Pancreas (tissue), 10 donors: ENCODE data around the gene SYNCRIP. TPM values are rescaled to one million over a fixed set of nuclear protein-coding genes. Genes with fewer than 3 reads are reported as not detected.

Experiments used
- ATAC-seq, 4 donors: fragments of 200-7000 bp; cut with Tn5 transposase; one replicate each; pipeline versions ENCODE4 v1.8.0 to v1.9.1; 2020; ENCODE audit warnings: mild to moderate bottlenecking in 4 of 4, moderate library complexity in 4 of 4
- DNase-seq, 6 donors: peaks; one replicate each; pipeline ENCODE4 v3.0.0-alpha.2; 2020
- FAIRE-seq: peaks from 2 replicates; lab custom pipeline; 2012; peaks lifted over from hg19 to GRCh38; lab: Jason Lieb, UNC
- H3K27ac ChIP-seq, 4 donors: fragments of 200-600 bp; sonication (generic); 1 replicate in 3 of 4; 2 replicates in 1 of 4; pipeline versions ENCODE4 v1.5.0 to v1.8.0; 2020
- H3K27me3 ChIP-seq, 4 donors: fragments of 200-600 bp; one replicate each; pipeline ENCODE4 v1.8.0; 2021
- H3K36me3 ChIP-seq, 3 donors: fragments of 200-600 bp; sonication (generic) in 1 of 3; one replicate each; pipeline versions ENCODE4 v1.5.0 to v1.8.0; 2020 to 2021
- H3K4me1 ChIP-seq, 3 donors: fragments of 200-600 bp; one replicate each; pipeline ENCODE4 v1.8.0; 2021
- H3K4me3 ChIP-seq, 4 donors: fragments of 200-600 bp; sonication (generic) in 2 of 4; one replicate each; pipeline versions ENCODE4 v1.5.0 to v1.8.0; 2020 to 2021
- H3K9me3 ChIP-seq, 4 donors: fragments of 200-600 bp; one replicate each; pipeline ENCODE4 v1.8.0; 2021
- WGBS, 2 donors: extraction: QIAGEN DNeasy Blood & Tissue Kit; methylation state at CpG; one replicate each; pipeline ENCODE4 v1.1.7; 2013; 5-methylcytosine and 5-hydroxymethylcytosine counted together
- intact Hi-C, 3 donors: fragments of 100-400 bp; cut with DNase I; formaldehyde crosslinking; loops; one replicate each; pipeline versions ENCODE4 v1.11.1 to v1.14.2; 2022
- polyA plus RNA-seq, 2 donors: library from polyadenylated mRNA; stranded (reverse); fragments of 200-250 nt; gene quantifications; one replicate each; pipeline ENCODE4 v1.2.3, GENCODE V29; 2013
- total RNA-seq, 6 donors: library from RNA; stranded (reverse); fragmentation: NEBNext Ultra II Directional in 4 of 6; extraction: Animal tissue kit (Norgen Biotek cat#: 25700) in 4 of 6; gene quantifications; one replicate each; pipeline versions ENCODE4 v1.2.1 to v1.2.4, GENCODE V29; 2021 to 2023
- TF ChIP-seq, protein P1 (sequence below), 4 donors: fragments of 200-600 bp; sonication (generic) in 3 of 4; IDR thresholded peaks; one replicate each; pipeline versions ENCODE4 v1.5.0 to v1.8.0; 2021; ENCODE audit warnings: antibody characterized with exemption in 4 of 4
- donor health status: healthy with polysubstance abuse.
- donor health status: DM: no; HTN: no; CAD: no; lungs with moderate emphysema.
- donor health status: DM: no; HTN: no; CAD: no.
- donor health status: control.
- donor health status: control.
- donor health status: Bipolar disorder and iron deficiency.
- donor health status: DM: yes; HTN: yes; CAD: no.
- donor health status: DM: no; HTN: no; CAD: no.
- donor health status: DM: no; HTN: no; CAD: no.
- donor health status: DM: yes; HTN: yes; CAD: no.

The SYNCRIP gene
- total and polyA plus RNA-seq, 8 donors, result 14.6 to 48.9 (median 34.9) TPM

DNA sequence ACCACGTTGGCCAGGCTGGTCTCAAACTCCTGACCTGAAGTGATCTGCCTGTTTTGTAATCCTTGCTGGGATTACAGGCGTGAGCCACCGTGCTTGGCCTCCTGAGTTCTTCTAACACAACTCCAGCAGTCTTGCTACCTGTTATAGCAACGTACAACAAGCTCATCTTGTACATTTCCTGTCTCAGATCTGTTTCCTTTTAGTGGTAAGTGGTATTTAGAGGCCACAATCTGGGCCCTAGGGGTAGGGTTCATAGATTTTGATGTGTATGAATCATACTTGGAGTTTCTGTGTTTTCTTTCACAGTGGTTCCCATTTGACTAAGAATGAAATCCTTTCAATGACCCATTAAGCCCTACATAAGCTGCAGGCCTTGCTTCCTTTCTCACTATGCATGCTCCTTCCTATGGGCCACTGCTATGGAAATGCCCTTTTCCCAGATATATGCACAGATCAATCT is 27.1 kb upstream of the SYNCRIP start:
- peak in 2 of 4 donors; percentile 27 to 34 for ATAC-seq
- Histone ChIP-seq H3K4me3 (no peak overlapping the region), H3K27me3 (no peaks in the 10 kb centered on the region), H3K36me3 (no peaks in the 10 kb centered on the region), H3K27ac (no peak overlapping the region), H3K9me3 (no peaks in the 10 kb centered on the region), H3K4me1 (no peaks in the 10 kb centered on the region)
- no peak for DNase-seq
- FAIRE-seq, result no peak
- 69 to 79% methylated on average over 4 of the region's 4 CpGs for WGBS, 2 donors
- TF ChIP-seq, protein P1, sequence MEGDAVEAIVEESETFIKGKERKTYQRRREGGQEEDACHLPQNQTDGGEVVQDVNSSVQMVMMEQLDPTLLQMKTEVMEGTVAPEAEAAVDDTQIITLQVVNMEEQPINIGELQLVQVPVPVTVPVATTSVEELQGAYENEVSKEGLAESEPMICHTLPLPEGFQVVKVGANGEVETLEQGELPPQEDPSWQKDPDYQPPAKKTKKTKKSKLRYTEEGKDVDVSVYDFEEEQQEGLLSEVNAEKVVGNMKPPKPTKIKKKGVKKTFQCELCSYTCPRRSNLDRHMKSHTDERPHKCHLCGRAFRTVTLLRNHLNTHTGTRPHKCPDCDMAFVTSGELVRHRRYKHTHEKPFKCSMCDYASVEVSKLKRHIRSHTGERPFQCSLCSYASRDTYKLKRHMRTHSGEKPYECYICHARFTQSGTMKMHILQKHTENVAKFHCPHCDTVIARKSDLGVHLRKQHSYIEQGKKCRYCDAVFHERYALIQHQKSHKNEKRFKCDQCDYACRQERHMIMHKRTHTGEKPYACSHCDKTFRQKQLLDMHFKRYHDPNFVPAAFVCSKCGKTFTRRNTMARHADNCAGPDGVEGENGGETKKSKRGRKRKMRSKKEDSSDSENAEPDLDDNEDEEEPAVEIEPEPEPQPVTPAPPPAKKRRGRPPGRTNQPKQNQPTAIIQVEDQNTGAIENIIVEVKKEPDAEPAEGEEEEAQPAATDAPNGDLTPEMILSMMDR (IDR thresholded peaks at IDR 0.05), result no peak
- intact Hi-C loops, result no loop called here

DNA sequence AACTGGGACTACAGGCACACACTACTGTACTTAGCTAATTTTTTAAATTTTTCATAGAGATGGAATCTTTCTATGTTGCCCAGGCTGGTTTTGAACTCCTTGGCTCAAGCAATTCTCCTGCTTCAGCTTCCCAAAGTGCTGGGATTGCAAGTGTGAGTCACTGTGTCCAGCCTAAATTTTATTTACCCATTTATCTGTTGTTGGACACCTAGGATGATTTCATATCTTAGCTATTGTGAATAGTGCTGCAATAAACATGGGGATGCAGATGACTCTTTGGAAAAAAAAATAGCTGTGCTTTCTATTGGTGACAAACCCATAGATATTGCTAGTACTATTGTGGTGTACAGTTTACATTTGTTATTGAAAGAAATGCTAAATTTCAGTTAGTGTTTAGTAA is 19.6 kb upstream of the SYNCRIP start:
- FAIRE-seq (no peak), ATAC-seq (no peak), DNase-seq (no peak)
- H3K9me3 ChIP-seq, result no peaks in the 10 kb centered on the region
- TF ChIP-seq, protein P1 (IDR thresholded peaks at IDR 0.05), result no peak
- H3K4me3 ChIP-seq, result no peak overlapping the region
- no peaks in the 10 kb centered on the region for H3K36me3 ChIP-seq
- H3K27me3 ChIP-seq, result no peaks in the 10 kb centered on the region
- H3K4me1 ChIP-seq, result no peaks in the 10 kb centered on the region
- intact Hi-C loops, result no loop called here
- no peak overlapping the region for H3K27ac ChIP-seq

DNA sequence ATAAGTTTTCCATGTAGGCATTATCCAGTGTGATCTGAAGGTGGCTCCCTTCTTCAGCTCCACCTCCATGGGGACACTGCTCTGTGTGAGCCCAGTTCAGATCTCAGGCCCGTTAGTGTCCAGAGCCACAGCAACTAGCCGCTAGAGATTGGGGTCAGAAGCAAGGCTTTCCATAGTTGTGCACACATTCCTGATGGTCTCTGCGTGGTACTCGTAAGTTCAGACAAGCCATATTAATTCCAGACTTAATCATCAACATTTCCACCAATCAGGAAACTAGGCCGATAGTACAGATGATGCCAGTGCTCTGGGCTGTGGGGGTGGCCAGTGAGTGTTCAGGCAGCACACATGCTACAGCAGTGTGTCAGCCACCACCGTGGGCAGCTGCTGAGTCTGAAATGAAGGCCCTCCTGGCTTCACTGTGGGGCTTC is 17.5 kb upstream of the SYNCRIP start:
- ATAC-seq, result no peak
- TF ChIP-seq, protein P1 (IDR thresholded peaks at IDR 0.05), result no peak
- FAIRE-seq, result no peak
- H3K4me1 ChIP-seq, result no peaks in the 10 kb centered on the region
- no peaks in the 10 kb centered on the region for H3K36me3 ChIP-seq
- intact Hi-C loops, result no loop called here
- no peak for DNase-seq
- no peak overlapping the region for H3K27ac ChIP-seq
- no peak overlapping the region for H3K4me3 ChIP-seq
- 79 to 88% methylated on average over 6 of the region's 6 CpGs for WGBS, 2 donors
- no peaks in the 10 kb centered on the region for H3K27me3 ChIP-seq
- H3K9me3 ChIP-seq, result no peaks in the 10 kb centered on the region

DNA sequence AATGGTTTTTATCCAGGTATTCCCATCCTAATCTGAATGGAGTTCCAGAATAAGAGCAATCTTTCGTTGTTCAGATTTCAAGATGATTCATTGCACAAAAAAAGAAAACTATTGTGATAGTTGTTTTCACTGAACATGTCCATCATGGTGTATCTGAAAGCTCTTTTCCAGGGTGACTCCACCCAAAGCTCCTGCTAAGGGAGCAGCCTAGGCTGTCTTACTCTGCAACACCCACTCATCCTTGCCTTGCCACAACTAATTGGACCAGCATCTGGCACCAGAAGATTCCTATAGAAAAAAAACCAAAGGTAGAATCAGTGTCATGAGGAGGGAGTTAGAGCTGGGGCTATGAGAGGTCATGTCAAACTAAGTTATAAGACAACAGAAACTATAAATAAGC is 7.9 kb upstream of the SYNCRIP start:
- no peak for DNase-seq
- TF ChIP-seq, protein P1 (IDR thresholded peaks at IDR 0.05), result no peak
- Histone ChIP-seq H3K4me1 (no peaks in the 10 kb centered on the region), H3K36me3 (no peaks in the 10 kb centered on the region), H3K27ac (no peak overlapping the region), H3K27me3 (no peaks in the 10 kb centered on the region), H3K4me3 (no peak overlapping the region), H3K9me3 (no peaks in the 10 kb centered on the region)
- intact Hi-C loops, result no loop called here
- WGBS, 2 donors, result 86 to 93% methylated on average over 1 of the region's 1 CpG
- FAIRE-seq, result no peak
- no peak for ATAC-seq

- H3K9me3 ChIP-seq, result no peaks in the 10 kb centered on the region
- H3K4me1 ChIP-seq, result peaks cover 6 to 20% (median 18%) of the 10 kb centered on the region in 3 donors
- DNase-seq (no peak), FAIRE-seq (peak; percentile 57), ATAC-seq (no peak)
- peaks cover 0 to 7% (median 0%) of the 10 kb centered on the region in 3 donors for H3K36me3 ChIP-seq
- peak overlapping the region; percentile 49 to 97 (median 67) for H3K4me3 ChIP-seq
- no peaks in the 10 kb centered on the region for H3K27me3 ChIP-seq
- WGBS, 2 donors, result 0% methylated on average over 5 of the region's 5 CpGs
- TF ChIP-seq, protein P1 (IDR thresholded peaks at IDR 0.05), result no peak
- peak overlapping the region; percentile 97 to 99 (median 99) for H3K27ac ChIP-seq
- intact Hi-C loops, result loop anchor here in 2 of 3 donors (5.0 kb wide), 1 partner anchor 33 kb away; no protein-coding TSS in a partner anchor
These were observed 1.6 kb upstream of the SYNCRIP start for GRCh38 chr6:85644279-85644762.
